ENCODE data around the gene CCDC9B.

- TF ChIP-seq CTCF (IDR thresholded peaks at IDR 0.05) (no peak), POLR2A (IDR thresholded peaks at IDR 0.05) (no peak), EP300 (IDR thresholded peaks at IDR 0.05) (no peak)
These were observed 42.1 kb upstream of the CCDC9B start, which contains the start of gene KNSTRN for GRCh38 chr15:40382580-40383456.

Data from stomach (tissue), 4 donors.